AG04449 (cell line): ENCODE measurements around the gene MAP6D1.
"Not testable (repeated sequence)": the region's sequence is repeated elsewhere in the genome, so short reads cannot be mapped to it uniquely, and the experiment has no call there.

Source experiments
- CTCF ChIA-PET: fragments of 350-600 bp; formaldehyde crosslinking; extraction: SDS; loops from one replicate; lab custom pipeline; 2021; ENCODE audit warnings: antibody characterized with exemption; lab: Yijun Ruan, JAX
- POLR2A ChIA-PET: fragments of 400-600, 350-600 bp; formaldehyde crosslinking; extraction: SDS; loops from one replicate; lab custom pipeline; 2020; ENCODE audit warnings: antibody characterized with exemption, inconsistent platforms; lab: Yijun Ruan, JAX
- DNase-seq: peaks from one replicate; pipeline ENCODE4 v3.0.0-alpha.2; 2010; ENCODE audit warnings: low read depth, low spot score
- H3K4me3 ChIP-seq: 2 replicates; pipeline ENCODE4 v1.5.1; 2011; ENCODE audit warnings: low read depth, mild to moderate bottlenecking, control low read depth, low read length
- CTCF ChIP-seq: IDR thresholded peaks from one replicate; pipeline ENCODE4 v1.5.1; 2011; ENCODE audit warnings: mild to moderate bottlenecking, moderate library complexity, low read length, control low read depth, inconsistent platforms; ENCODE audit not compliant: insufficient read depth; ENCODE audit errors: missing control alignments

The MAP6D1 gene

GRCh38 chr3:183792976-183793375, 32.4 kb downstream of the MAP6D1 start:
- no peak for DNase-seq
- H3K4me3 ChIP-seq = no peak overlapping the region
- CTCF ChIA-PET = no interaction called here
- POLR2A ChIA-PET = no interaction called here
- TF ChIP-seq CTCF = no peak

- CTCF ChIA-PET = interaction anchor here (1.4 to 1.5 kb wide), 2 partner anchors 288 to 322 kb away, joined by 3 to 5 read pairs; no protein-coding TSS in a partner anchor
- POLR2A ChIA-PET = no interaction called here
- no peak overlapping the region for H3K4me3 ChIP-seq
- DNase-seq = no peak
- TF ChIP-seq CTCF = no peak
Observed at GRCh38 chr3:183790700-183791099, 34.7 kb downstream of the MAP6D1 start.

- POLR2A ChIA-PET = no interaction called here
- no peak for DNase-seq
- CTCF ChIA-PET = interaction anchor here (1.2 to 1.7 kb wide), 3 partner anchors 10 to 96 kb away, joined by 3 to 4 read pairs (median 3); no protein-coding TSS in a partner anchor
- H3K4me3 ChIP-seq = no peak overlapping the region
- no peak for TF ChIP-seq CTCF
Observed at GRCh38 chr3:183789826-183790225, 35.6 kb downstream of the MAP6D1 start.

- H3K4me3 ChIP-seq, DNase-seq, POLR2A ChIA-PET, CTCF ChIA-PET: not testable (repeated sequence)
Observed at GRCh38 chr3:183784503-183784902, 40.9 kb downstream of the MAP6D1 start.

GRCh38 chr3:183782576-183783276, 42.7 kb downstream of the MAP6D1 start:
- CTCF ChIA-PET = no interaction called here
- DNase-seq = no peak
- H3K4me3 ChIP-seq = no peak overlapping the region
- no peak for TF ChIP-seq CTCF
- POLR2A ChIA-PET = no interaction called here

- no peak overlapping the region for H3K4me3 ChIP-seq
- no peak for DNase-seq
- no peak for TF ChIP-seq CTCF
- ChIA-PET CTCF (no interaction called here), POLR2A (interaction anchor here (0.6 kb wide), 1 partner anchor 27 kb away, joined by 3 read pairs; no protein-coding TSS in a partner anchor)
Observed at GRCh38 chr3:183781246-183781645, 44.1 kb downstream of the MAP6D1 start.
